Jurkat, Clone E6-1 (cell line): ENCODE measurements around the gene HOMER3. TPM values are rescaled to one million over a fixed set of nuclear protein-coding genes. Genes with fewer than 3 reads are reported as not detected.

ENCODE experiments used
- DNase-seq: peaks from one replicate; pipeline ENCODE4 v3.0.0-alpha.2; 2011; ENCODE audit warnings: low read depth, low spot score
- H3K4me3 ChIP-seq: 2 replicates; pipeline ENCODE4 v1.5.1; 2011; ENCODE audit warnings: mild to moderate bottlenecking, low read length, control low read depth, moderate library complexity
- polyA plus RNA-seq: library from polyadenylated mRNA; unstranded; fragments of >200 nt; gene quantifications from one replicate; pipeline ENCODE4 v1.2.1, GENCODE V29; 2012; ENCODE audit warnings: missing spikeins; ENCODE audit not compliant: insufficient read length, insufficient read depth

Gene HOMER3
- 38.4 TPM for polyA plus RNA-seq

DNA sequence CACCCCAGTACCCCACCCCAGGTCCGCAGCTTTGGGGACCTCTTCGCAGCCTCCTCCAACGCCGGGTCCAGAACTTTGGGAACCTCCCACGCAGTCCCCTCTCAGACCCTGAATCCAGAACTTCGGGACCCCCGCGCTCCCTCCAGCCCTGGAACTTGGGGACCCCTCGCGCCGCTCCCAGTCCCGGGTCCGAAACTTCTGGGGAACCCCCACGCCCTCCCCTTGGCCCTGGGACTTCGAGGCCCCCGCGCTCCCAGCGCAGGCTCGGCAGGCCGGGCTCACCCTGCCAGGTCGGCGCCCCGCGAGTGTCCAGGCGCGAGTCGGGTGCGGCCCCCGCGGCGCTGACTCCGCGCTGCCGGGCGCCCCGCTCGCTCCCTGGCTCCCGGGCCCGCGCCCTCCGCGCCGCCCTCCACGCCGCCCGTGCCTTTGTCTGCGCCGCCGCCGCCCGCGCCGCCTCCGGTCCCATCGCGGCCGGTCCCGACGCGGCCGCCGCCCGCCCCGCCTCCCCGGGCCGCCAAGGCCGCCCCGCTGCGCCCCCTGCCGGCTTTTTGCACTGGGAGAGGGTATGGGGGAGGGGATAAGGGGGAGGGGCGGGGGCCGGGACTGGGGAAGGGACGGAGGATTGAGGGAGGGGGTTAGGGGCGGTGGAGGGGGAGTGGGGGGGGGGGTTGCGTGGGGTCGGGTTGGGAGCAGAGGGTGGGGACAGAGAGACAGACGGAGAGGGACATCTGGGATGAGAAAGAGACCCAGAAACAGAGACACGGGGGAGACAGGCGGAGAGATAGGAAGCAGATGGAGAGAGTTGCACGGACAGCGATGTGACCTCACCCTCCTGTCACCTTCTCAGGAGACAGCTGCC lies at the start of gene HOMER3:
HOMER3 (minus strand) TSS at position 449 of the 859 bp plus-strand sequence. CDS start 2,235 bp downstream, outside the sequence.
- peak; percentile 20 for DNase-seq

DNA sequence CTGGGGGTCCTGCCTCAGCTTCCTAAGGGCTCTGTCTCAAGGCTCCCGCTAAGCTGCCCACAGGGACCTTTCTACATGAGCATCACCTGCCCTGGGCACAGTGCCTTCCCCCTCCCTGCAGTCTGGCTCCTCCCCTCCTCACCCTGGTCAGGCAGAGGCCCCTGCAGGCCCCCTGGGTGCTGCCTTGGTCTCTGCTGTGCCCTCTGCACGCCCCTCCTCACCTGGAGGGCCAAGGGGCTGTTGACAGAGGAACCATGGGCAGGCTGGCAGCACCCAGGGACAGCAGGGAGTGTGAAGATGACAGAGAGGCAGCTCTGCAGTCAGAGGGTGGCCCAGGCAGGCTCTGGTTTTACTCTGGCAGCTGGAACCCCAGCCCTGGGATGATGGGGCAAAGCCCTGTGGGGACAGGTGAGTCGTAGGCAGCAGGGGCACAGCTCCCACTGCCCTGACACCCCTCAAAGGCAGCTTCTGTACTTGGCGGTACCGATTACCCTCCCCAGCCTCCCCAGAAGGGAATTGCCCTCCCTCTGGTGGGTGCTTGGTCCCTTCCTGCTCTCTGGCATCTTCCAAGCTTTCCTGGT lies 49.2 kb upstream of the HOMER3 start:
- H3K4me3 ChIP-seq = no peak overlapping the region
- DNase-seq = no peak

More for the DNA sequence above, at the start of gene HOMER3:
- H3K4me3 ChIP-seq = peak within 1 kb of the TSS; percentile 60

DNA sequence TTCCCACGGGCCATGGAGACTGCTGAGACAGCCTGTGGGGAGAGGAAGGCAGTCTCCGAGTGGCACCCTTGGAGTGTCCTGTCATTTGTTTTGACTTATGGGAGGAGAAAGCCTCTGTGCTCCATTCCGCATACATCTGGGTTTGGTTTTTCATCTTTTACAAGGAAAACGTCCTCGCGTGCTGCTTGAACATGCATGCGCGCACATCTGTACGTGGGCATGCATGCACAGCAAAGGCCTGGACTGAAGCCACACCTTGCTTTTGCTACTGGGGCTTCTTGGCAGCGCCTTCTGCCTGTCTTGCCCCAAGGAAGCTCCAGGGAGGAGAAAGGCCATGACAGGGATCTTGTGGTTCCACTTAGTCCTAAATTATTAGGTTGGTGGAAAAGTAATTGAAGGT lies 48.3 kb upstream of the HOMER3 start:
- no peak for DNase-seq
- no peak overlapping the region for H3K4me3 ChIP-seq

DNA sequence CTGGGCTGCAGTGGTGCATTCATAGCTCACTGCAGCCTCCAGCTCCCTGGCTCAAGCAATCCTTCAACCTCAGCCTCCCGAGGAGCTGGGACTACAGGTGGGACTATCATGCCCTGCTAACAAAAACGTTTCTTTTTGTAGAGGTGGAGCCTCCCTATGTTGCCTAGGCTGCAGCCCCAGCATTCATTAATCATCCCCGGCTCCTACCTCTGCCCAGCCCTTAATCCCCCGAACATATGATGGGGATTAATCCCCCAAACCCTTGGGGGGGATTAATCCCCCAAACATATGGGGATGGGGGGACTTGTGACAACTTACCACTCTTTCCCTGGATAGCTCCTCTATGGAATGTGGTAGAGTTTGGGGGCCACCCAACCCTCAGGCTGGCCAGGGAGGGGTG lies 46.4 kb upstream of the HOMER3 start:
- no peak for DNase-seq
- H3K4me3 ChIP-seq = no peak overlapping the region

DNA sequence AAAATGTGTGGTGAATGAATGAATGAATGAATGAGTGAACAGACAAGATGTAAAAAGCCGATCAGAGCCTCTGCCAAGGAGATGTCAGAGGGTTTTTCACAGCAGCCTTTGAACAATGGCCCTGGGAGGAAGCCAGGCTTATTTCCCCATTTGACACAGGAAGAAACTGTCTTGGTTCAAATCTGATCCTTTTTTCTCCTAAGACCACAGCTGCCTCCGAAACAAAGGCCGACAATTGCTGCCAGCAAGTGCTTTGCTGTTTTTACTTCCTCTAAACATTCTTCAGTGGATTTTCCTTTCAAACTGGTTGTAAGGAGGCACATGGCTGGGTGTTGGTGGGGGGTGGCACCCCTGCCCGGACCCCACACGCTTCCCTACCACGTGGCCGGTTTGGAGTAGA lies 44.2 kb upstream of the HOMER3 start:
- no peak for DNase-seq
- no peak overlapping the region for H3K4me3 ChIP-seq

DNA sequence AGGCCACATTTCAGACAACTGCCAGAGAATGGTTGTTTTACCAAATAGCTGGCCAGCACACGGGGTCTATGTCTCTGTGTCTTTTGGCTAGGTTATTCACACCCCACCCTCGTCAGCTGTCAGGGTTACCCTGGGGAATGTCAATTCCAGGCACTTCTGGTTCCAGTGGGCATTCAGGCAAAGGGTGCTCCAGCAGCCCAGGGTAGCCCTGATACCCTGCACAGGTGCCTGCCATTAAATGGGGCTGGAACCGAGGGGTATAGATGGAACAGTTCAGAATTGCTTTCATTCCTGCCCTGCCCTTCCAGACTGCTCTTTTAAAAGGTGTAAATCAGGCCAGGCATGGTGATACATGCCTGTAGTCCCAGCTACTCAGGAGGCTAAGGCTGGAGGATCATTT lies 43.2 kb upstream of the HOMER3 start:
- H3K4me3 ChIP-seq = no peak overlapping the region
- DNase-seq = no peak

DNA sequence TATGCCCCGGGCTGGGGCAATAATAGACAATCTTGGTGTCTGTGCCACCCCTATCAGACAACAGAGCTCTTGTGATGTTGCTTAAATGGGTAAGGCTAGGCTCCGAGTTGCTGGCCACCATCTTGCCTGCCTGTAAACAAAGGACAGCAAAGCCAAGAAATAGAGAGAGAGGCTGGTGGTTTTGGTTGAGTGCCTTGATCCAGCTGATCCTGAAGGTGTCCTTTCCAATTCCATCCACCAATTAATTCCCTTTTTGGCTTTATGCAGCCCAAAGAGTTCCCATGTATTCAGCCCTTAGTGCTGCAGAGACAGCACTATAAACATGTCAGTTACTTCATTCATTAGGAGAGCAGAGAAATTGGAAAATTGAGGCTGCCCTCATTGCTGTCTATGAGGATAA lies 41.7 kb upstream of the HOMER3 start:
- no peak overlapping the region for H3K4me3 ChIP-seq
- DNase-seq = no peak

GRCh38 chr19:18980432-18981020 lies 39.5 kb upstream of the HOMER3 start:
- no peak overlapping the region for H3K4me3 ChIP-seq
- no peak for DNase-seq

DNA sequence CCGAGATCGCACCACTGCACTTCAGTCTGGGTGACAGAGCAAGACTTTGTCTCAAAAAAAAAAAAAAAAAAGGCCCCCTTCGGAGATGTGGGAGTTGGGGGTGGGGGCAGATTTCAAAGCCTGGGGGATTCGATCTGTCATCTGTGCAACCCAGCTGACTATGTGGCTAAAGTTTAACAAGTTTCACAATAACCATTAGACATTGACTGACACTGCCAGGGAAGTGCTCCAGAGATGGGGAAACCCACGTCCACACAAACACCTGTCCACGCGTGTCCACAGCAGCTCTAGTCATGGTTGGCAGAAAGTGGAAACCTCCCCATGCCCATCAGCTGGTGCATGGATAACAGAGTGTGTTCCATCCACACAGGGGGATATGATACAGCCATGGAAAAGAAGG lies 37.6 kb upstream of the HOMER3 start:
- no peak for DNase-seq

DNA sequence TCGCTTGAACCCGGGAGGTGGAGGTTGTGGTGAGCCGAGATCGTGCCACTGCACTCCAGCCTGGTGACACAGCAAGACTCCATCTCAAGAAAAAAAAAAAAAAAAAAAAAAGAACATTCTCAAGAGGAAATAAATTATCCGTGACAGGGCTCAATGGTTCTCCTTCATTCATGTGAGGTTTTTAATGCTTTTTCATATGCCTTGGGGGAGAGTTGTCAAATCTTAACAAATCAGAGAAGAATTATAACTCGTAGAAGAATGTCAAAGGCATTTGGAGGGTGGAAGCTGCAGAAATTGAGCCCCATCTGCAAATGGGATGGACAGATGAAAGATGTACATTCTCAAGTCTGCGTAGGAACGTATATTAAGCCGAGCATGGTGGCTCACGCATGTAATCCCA lies 34.9 kb upstream of the HOMER3 start:
- no peak overlapping the region for H3K4me3 ChIP-seq
- no peak for DNase-seq

More for the DNA sequence above, 37.6 kb upstream of the HOMER3 start:
- H3K4me3 ChIP-seq = no peak overlapping the region

DNA sequence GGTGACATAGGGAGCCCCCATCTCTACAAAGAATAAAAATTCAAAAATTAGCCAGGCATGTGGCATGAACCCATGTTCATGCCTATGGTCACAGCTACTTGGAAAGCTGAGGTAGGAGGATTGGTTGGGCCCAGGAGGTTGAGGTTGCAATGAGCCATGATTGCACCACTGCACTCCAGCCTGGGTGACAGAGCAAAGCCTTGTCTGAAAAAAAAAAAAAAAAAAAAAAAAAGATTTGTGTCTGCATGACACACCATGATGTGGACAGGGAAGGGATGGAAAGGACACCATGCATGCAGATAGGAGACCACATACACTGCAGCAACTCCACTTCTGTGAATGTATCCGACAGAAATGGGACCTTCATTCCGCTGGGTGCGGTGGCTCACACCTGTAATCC lies 34.0 kb upstream of the HOMER3 start:
- H3K4me3 ChIP-seq = no peak overlapping the region
- no peak for DNase-seq

DNA sequence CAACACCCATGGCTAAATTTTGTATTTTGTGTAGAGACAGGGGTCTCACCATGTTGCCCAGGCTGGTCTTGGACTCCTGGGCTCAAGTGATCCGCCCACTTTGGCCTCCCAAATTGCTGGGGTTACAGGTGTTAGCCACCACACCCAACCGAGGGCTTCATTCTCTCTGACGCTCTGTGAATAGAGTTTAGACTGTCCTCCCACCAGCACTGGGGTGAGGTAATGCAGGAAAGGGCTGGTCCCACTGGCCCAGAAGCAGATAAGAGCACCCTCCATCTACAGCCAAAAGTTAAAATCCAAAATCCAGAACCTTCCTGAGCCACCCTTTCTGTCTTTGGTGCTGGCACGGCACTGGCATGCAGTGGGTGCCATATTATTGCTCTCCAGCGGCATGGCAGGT lies 31.8 kb upstream of the HOMER3 start:
- DNase-seq = no peak
- H3K4me3 ChIP-seq = no peak overlapping the region

DNA sequence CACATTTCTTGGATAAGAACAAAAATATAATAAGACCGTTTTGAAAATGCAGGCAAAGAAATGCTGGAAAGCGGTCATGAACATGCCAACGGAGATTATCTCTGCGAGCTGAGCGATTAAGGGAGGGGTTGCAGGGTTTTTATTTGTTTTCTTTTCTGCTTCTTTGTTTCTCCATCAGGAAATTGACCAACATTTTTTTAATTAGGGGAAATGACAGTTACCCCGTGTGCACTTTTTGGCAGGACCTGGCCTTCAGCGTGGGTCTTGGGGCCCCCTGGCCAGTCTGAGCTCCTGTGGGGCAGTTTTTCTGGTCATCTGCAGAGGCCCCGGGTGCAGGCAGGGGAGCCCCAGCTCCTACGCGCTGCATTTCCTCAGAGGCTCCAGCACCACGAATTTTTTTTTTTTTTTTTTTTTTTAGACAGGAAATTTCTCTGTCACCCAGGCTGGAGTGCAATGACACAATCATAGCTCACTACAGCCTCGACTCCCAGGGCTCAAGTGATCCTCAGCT lies 31.3 kb upstream of the HOMER3 start:
- DNase-seq = no peak

DNA sequence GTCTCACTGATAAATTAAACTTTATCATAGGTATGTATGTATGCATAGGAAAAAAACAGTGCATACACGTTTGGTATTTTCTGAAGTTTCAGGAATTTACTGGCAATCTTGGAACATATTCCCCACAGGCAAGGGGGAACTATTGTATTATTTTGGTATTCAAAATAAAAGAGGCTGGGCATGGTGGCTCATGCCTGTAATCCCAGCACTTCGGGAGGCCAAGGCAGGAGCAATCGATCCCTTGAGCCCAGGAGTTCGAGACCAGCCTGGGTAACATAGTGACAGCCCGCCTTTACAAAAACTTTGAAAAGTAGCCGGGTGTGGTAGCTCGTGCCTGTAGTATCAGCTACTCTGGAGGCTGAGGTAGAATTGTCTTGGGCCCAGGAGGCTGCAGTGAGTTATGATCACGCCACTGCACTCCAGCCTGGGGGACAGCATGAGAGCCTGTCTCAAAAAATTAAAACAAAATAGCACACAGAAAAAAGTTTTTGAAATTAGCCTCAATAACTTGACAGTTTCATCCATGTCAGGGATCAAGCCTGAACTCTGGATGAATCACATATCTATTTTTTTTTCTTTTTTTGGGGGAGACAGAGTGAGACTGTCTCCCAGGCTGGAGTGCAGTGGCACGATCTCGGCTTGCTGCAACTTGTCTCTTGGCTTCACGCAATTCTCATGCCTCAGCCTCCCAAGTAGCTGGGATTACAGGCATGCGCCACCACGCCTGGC lies 29.1 kb upstream of the HOMER3 start:
- no peak overlapping the region for H3K4me3 ChIP-seq

More for the DNA sequence above, 31.3 kb upstream of the HOMER3 start:
- no peak overlapping the region for H3K4me3 ChIP-seq

DNA sequence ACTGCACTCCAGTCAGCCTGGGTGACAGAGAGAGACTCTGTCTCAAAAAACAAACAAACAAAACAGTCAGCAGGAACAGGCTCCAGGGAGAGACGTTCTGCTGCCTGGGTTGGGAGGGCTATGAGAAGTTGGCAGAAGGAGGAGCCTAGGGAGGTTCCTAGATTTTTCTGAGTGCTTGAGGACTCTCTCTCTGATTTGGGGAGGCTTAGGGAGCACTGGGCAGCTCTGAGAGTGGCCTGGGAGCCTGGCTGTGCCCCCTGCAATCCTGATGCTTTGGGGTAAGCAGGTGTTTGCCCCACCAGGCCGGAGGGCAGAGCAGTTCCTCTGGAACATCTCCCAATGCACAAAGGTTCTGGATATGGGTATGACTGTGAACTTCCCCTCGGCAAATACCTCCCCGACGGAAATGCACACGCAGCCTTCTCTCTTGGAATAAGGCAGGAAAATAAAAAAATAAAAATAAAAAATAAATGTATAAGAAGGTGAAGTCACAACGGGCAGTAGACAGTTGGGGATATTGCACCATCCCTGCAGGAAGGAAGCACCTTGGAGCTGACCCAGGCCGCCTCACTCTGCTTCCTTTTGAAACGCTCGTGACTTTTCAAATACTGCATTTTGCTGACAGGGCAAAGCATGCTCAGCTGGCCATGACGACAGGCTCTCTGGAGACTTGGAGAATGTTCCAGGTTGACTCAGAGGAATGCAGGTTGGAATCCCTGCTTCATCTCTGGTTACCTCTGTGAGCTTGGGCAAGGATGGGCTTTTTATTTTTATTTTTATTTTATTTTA lies 26.5 kb upstream of the HOMER3 start:
- no peak for DNase-seq
- H3K4me3 ChIP-seq = no peak overlapping the region

More for the DNA sequence above, 29.1 kb upstream of the HOMER3 start:
- DNase-seq = no peak

DNA sequence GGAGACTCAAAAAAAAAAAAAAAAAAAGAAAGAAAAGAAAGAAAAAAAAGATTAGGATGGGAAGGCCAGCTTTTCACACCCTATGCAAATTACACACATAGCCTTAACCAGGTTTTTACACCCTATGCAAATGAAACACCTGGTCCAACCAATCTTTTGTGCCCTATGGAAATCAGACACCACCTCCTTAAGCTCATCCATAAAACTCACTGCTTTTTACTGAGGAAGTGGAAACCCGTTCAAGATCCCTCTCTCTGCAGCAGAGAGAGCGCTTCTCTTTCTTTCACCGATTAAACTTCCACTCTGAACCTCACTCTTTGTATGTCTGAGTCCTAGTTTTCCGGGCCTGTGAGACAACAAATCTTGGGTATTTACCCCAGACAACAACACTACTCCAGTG lies 25.3 kb upstream of the HOMER3 start:
- H3K4me3 ChIP-seq = no peak overlapping the region
- DNase-seq = no peak

GRCh38 chr19:18964121-18964520 lies 23.1 kb upstream of the HOMER3 start:
- DNase-seq = no peak
- no peak overlapping the region for H3K4me3 ChIP-seq

DNA sequence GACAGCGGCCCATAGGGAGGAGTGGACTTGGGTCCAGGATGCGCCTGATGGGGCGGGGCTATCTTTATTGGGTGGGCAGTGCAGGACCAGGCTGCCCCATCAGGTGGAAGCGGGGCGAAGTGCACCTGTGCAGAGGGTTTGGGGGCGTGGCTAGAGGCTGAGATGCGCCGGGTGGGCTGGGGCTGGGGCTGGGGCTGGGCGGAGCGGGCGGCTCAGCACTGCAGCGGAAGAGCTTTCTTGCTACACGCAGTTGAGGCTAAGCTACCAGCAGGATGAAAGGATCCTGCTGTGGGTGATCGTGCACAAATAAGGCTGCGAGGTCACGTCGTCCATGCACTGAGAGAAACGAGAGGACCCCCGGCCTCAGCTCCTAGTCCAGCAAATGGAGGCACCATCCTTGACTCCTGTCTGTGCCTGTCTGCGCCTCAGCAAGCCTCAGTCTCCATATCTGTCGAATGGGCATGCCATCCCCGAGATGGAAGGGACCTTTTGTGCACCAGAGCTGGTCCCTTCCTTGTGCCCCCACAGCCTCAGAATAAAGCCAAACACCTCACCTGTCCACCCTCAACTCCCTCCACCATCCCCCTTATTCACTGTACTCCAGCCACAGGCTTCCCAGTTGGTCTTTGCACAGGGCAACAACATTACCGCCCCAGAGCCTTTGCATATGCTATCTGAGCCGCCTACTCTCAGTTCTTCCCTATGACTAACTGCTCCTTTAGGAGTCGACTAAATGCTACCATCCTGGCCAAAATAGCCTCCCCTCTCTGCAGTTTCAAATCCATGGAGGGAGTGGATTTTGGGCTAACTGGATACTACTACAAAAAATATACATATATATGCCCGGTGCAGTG lies 21.0 kb upstream of the HOMER3 start:
- peak overlapping the region; percentile 35 for H3K4me3 ChIP-seq
- peak; percentile 35 for DNase-seq
